Measurements from ENCODE around the gene IL10RB. TPM values are rescaled to one million over a fixed set of nuclear protein-coding genes. Genes with fewer than 3 reads are reported as not detected.

The IL10RB gene
- total and polyA plus RNA-seq, 2 of the 13 experiments (the other 11 are each of a cell fraction or from before 2014, with no cell fraction given): 17.4 to 18.2 TPM

DNA sequence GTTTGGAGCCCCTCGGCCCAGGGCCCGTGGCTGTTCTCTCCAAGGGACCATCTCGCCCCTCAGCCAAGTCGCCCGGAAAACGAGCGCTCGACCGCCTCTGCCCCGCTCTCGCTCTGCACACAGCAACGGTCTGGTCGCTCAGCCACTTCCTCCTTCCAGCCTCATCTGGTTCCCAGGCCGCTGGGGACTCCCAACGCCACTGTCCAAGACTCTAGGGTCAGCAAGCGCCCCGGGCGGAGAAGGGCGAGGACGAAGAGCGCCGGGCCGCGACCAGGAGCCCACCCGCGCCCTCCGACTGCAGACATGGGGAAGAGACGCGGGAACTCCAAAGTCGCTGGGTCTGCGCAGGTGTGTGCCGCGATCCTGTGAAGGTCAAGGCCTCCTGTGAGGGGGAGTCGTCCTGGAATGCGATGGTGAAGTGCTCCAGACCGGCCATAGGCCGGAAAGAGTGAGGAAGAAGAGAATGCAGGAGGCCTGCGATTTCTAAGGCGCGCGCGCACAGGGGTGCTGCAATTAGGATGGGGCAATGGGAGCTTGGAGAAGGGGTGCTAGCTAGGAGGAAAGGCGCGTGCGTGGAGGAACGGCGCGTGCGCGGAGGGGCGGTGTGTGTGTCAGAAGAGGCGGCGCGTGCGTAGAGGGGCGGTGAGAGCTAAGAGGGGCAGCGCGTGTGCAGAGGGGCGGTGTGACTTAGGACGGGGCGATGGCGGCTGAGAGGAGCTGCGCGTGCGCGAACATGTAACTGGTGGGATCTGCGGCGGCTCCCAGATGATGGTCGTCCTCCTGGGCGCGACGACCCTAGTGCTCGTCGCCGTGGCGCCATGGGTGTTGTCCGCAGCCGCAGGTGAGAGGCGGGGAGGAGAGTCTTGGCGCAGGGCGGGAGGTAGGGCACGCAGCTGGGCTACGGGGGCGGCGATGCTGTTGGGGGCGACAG, 58.4 kb downstream of the IL10RB start, which contains the start of gene IFNAR1 (continued):
- TF ChIP-seq, protein P1, sequence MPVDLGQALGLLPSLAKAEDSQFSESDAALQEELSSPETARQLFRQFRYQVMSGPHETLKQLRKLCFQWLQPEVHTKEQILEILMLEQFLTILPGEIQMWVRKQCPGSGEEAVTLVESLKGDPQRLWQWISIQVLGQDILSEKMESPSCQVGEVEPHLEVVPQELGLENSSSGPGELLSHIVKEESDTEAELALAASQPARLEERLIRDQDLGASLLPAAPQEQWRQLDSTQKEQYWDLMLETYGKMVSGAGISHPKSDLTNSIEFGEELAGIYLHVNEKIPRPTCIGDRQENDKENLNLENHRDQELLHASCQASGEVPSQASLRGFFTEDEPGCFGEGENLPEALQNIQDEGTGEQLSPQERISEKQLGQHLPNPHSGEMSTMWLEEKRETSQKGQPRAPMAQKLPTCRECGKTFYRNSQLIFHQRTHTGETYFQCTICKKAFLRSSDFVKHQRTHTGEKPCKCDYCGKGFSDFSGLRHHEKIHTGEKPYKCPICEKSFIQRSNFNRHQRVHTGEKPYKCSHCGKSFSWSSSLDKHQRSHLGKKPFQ (CRISPR knock-in tag; IDR thresholded peaks at IDR 0.05; ENCODE audit: insufficient replicate concordance): peak; percentile 66
- TF ChIP-seq CBX5 (CRISPR knock-in tag; IDR thresholded peaks at IDR 0.05; ENCODE audit: borderline replicate concordance): peak; percentile 14; the same call in 1 of the 2 replicates
- no peak; the same call in 1 of the 2 replicates for TF ChIP-seq ZNF331 (CRISPR knock-in tag; IDR thresholded peaks at IDR 0.05)
- no peak for TF ChIP-seq PHF5A (CRISPR knock-in tag; IDR thresholded peaks at IDR 0.05; ENCODE audit: low read depth, unreplicated experiment)
- peak; percentile 86 for TF ChIP-seq ZBTB7B (CRISPR knock-in tag; IDR thresholded peaks at IDR 0.05)
- TF ChIP-seq, protein P2, sequence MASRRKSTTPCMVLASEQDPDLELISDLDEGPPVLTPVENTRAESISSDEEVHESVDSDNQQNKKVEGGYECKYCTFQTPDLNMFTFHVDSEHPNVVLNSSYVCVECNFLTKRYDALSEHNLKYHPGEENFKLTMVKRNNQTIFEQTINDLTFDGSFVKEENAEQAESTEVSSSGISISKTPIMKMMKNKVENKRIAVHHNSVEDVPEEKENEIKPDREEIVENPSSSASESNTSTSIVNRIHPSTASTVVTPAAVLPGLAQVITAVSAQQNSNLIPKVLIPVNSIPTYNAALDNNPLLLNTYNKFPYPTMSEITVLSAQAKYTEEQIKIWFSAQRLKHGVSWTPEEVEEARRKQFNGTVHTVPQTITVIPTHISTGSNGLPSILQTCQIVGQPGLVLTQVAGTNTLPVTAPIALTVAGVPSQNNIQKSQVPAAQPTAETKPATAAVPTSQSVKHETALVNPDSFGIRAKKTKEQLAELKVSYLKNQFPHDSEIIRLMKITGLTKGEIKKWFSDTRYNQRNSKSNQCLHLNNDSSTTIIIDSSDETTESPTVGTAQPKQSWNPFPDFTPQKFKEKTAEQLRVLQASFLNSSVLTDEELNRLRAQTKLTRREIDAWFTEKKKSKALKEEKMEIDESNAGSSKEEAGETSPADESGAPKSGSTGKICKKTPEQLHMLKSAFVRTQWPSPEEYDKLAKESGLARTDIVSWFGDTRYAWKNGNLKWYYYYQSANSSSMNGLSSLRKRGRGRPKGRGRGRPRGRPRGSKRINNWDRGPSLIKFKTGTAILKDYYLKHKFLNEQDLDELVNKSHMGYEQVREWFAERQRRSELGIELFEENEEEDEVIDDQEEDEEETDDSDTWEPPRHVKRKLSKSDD (CRISPR knock-in tag; IDR thresholded peaks at IDR 0.05; ENCODE audit: low read depth): no peak
- peak; percentile 28; the same call in 1 of the 2 replicates for TF ChIP-seq ZNF446 (CRISPR knock-in tag; IDR thresholded peaks at IDR 0.05)
- TF ChIP-seq ZFY (CRISPR knock-in tag; IDR thresholded peaks at IDR 0.05): peak; percentile 90
- TF ChIP-seq ZNF335 (CRISPR knock-in tag; IDR thresholded peaks at IDR 0.05): peak; percentile 69; the same call in 1 of the 2 replicates
- TF ChIP-seq ZNF431 (CRISPR knock-in tag; IDR thresholded peaks at IDR 0.05; ENCODE audit: borderline replicate concordance, low read depth): peak; percentile 63; the same call in 1 of the 2 replicates
- TF ChIP-seq HOXD1 (CRISPR knock-in tag; IDR thresholded peaks at IDR 0.05): peak; percentile 43; the same call in 1 of the 2 replicates
- TF ChIP-seq JUNB (CRISPR knock-in tag; IDR thresholded peaks at IDR 0.05; ENCODE audit: borderline replicate concordance): no peak
- peak; percentile 88 for TF ChIP-seq ZC3H13 (CRISPR knock-in tag; IDR thresholded peaks at IDR 0.05)
- peak; percentile 44; the same call in 1 of the 3 replicates for TF ChIP-seq MXI1 (IDR thresholded peaks at IDR 0.05; ENCODE audit: borderline replicate concordance, low read depth, low read length)
- peak; percentile 40 for TF ChIP-seq PHF20 (CRISPR knock-in tag; IDR thresholded peaks at IDR 0.05)
- TF ChIP-seq SRF (IDR thresholded peaks at IDR 0.05; ENCODE audit: low read depth, low read length): no peak
- TF ChIP-seq ZNF839 (CRISPR knock-in tag; IDR thresholded peaks at IDR 0.05; ENCODE audit: borderline replicate concordance): peak; percentile 47; the same call in 1 of the 2 replicates
- TF ChIP-seq SALL2 (CRISPR knock-in tag; IDR thresholded peaks at IDR 0.05): peak; percentile 60; the same call in 1 of the 2 replicates
- no peak for TF ChIP-seq FOSL1 (CRISPR knock-in tag; IDR thresholded peaks at IDR 0.05; ENCODE audit: borderline replicate concordance)
- TF ChIP-seq, protein P3, sequence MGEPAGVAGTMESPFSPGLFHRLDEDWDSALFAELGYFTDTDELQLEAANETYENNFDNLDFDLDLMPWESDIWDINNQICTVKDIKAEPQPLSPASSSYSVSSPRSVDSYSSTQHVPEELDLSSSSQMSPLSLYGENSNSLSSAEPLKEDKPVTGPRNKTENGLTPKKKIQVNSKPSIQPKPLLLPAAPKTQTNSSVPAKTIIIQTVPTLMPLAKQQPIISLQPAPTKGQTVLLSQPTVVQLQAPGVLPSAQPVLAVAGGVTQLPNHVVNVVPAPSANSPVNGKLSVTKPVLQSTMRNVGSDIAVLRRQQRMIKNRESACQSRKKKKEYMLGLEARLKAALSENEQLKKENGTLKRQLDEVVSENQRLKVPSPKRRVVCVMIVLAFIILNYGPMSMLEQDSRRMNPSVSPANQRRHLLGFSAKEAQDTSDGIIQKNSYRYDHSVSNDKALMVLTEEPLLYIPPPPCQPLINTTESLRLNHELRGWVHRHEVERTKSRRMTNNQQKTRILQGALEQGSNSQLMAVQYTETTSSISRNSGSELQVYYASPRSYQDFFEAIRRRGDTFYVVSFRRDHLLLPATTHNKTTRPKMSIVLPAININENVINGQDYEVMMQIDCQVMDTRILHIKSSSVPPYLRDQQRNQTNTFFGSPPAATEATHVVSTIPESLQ (CRISPR knock-in tag; conservative IDR thresholded peaks at IDR 0.05): no peak
- TF ChIP-seq, protein P4, sequence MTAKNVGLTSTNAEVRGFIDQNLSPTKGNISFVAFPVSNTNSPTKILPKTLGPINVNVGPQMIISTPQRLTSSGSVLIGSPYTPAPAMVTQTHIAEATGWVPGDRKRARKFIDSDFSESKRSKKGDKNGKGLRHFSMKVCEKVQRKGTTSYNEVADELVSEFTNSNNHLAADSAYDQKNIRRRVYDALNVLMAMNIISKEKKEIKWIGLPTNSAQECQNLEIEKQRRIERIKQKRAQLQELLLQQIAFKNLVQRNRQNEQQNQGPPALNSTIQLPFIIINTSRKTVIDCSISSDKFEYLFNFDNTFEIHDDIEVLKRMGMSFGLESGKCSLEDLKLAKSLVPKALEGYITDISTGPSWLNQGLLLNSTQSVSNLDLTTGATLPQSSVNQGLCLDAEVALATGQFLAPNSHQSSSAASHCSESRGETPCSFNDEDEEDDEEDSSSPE (CRISPR knock-in tag; IDR thresholded peaks at IDR 0.05): peak; percentile 40
